Thyroid gland (tissue), 4 donors: Measurements from ENCODE around the gene SMYD4. TPM values are rescaled to one million over a fixed set of nuclear protein-coding genes. Genes with fewer than 3 reads are reported as not detected.

ENCODE experiments used
- DNase-seq, 2 donors: peaks; one replicate each; pipeline ENCODE4 v3.0.0-alpha.2; 2019
- H3K27ac ChIP-seq, 3 donors: fragments of 200-600 bp; sonication (generic); 1 replicate in 2 of 3; 2 replicates in 1 of 3; pipeline ENCODE4 v1.5.1; 2016 to 2019; ENCODE audit warnings: mild to moderate bottlenecking in 1 of 3, moderate library complexity in 1 of 3
- H3K27me3 ChIP-seq: fragments of 200-600 bp; sonication (generic); one replicate; pipeline ENCODE4 v1.5.1; 2019
- H3K36me3 ChIP-seq, 2 donors: fragments of 200-600 bp; sonication (generic); one replicate each; pipeline ENCODE4 v1.5.1; 2016 to 2019
- H3K4me1 ChIP-seq, 2 donors: fragments of 200-600 bp; sonication (generic); one replicate each; pipeline ENCODE4 v1.5.1; 2017 to 2019
- H3K4me3 ChIP-seq, 3 donors: fragments of 200-600 bp; sonication (generic); replicated peaks in 1 of 3; 1 replicate in 2 of 3; 2 replicates in 1 of 3; pipeline ENCODE4 v1.5.1; 2016; ENCODE audit warnings: mild to moderate bottlenecking in 1 of 3
- H3K9me3 ChIP-seq: fragments of 200-600 bp; sonication (generic); one replicate; pipeline ENCODE4 v1.5.1; 2017
- CTCF ChIP-seq, 6 experiments: fragments of 200-600 bp in 3 of 6; fragments of 450-650 bp in 3 of 6; sonication (generic) in 3 of 6; IDR thresholded peaks; one replicate each; pipeline ENCODE4 v1.5.1; 2016 to 2019; ENCODE audit warnings: antibody characterized with exemption in 6 of 6, mild to moderate bottlenecking in 2 of 6, inconsistent platforms in 1 of 6, moderate library complexity in 1 of 6
- POLR2A ChIP-seq, 2 donors: fragments of 450-650 bp; IDR thresholded peaks; one replicate each; pipeline ENCODE4 v1.6.1; 2017; ENCODE audit warnings: antibody characterized with exemption in 2 of 2, mild to moderate bottlenecking in 2 of 2, moderate library complexity in 1 of 2
- whole genome bisulfite sequencing, 2 donors: methylation state at CpG; one replicate each; pipeline ENCODE4 v1.1.5; 2017; 5-methylcytosine and 5-hydroxymethylcytosine counted together
- intact Hi-C: fragments of 100-400 bp; cut with DNase I; formaldehyde crosslinking; loops from one replicate; pipeline ENCODE4 v1.15.1; 2023
- total RNA-seq, 4 donors: library from RNA; depleted of rRNA; stranded (reverse); fragments of >200 nt; gene quantifications; one replicate each; pipeline ENCODE4 v1.2.3, GENCODE V29; 2016

SMYD4 gene
- total RNA-seq, 4 donors from 2014 or later, result 19.3 to 21.9 (median 20.4) TPM

- Histone ChIP-seq H3K9me3 (no peaks in the 10 kb centered on the region), H3K27ac (peak overlapping the region; percentile 85 to 99 (median 98)), H3K36me3 (no peaks in the 10 kb centered on the region), H3K4me3 (no peak overlapping the region), H3K4me1 (peaks cover 22 to 44% of the 10 kb centered on the region in 2 donors), H3K27me3 (no peaks in the 10 kb centered on the region)
- no peak for DNase-seq
- intact Hi-C loops, result loop anchor here (5.0 kb wide), 1 partner anchor 59 kb away; no protein-coding TSS in a partner anchor
- TF ChIP-seq POLR2A (IDR thresholded peaks at IDR 0.05), result no peak
- no peak for TF ChIP-seq CTCF (IDR thresholded peaks at IDR 0.05)
- 80 to 82% methylated on average over 7 of the region's 7 CpGs for WGBS, 2 donors
Measured at GRCh38 chr17:1786708-1787107, 43.0 kb downstream of the SMYD4 start.

GRCh38 chr17:1785930-1786329, 43.8 kb downstream of the SMYD4 start:
- Histone ChIP-seq H3K27me3 (no peaks in the 10 kb centered on the region), H3K4me3 (no peak overlapping the region), H3K4me1 (peaks cover 29 to 52% of the 10 kb centered on the region in 2 donors), H3K27ac (peak overlapping the region; percentile 85 to 99 (median 98)), H3K36me3 (no peaks in the 10 kb centered on the region), H3K9me3 (no peaks in the 10 kb centered on the region)
- TF ChIP-seq CTCF (IDR thresholded peaks at IDR 0.05), result no peak
- no peak for DNase-seq
- intact Hi-C loops, result loop anchor here (5.0 kb wide), 1 partner anchor 59 kb away; no protein-coding TSS in a partner anchor
- 78 to 85% methylated on average over 4 of the region's 4 CpGs for WGBS, 2 donors

GRCh38 chr17:1783834-1784611, 45.7 kb downstream of the SMYD4 start:
- H3K4me3 ChIP-seq, result no peak overlapping the region
- intact Hi-C loops, result no loop called here

GRCh38 chr17:1783271-1783670, 46.4 kb downstream of the SMYD4 start:
- Histone ChIP-seq H3K4me3 (no peak overlapping the region), H3K27ac (peak overlapping the region; percentile 88 to 99 (median 98)), H3K4me1 (peaks cover 48 to 74% of the 10 kb centered on the region in 2 donors), H3K36me3 (no peaks in the 10 kb centered on the region), H3K27me3 (no peaks in the 10 kb centered on the region), H3K9me3 (no peaks in the 10 kb centered on the region)
- TF ChIP-seq POLR2A (IDR thresholded peaks at IDR 0.05) (no peak), CTCF (IDR thresholded peaks at IDR 0.05) (no peak)
- WGBS, 2 donors, result 79 to 83% methylated on average over 8 to 19 of the region's 19 CpGs
- DNase-seq, result peak; percentile 22 to 41
- intact Hi-C loops, result no loop called here

More at GRCh38 chr17:1783834-1784611, 45.7 kb downstream of the SMYD4 start:
- peak; percentile 86 to 90 for DNase-seq
- Histone ChIP-seq H3K36me3 (no peaks in the 10 kb centered on the region), H3K27ac (peak overlapping the region; percentile 88 to 99 (median 98)), H3K27me3 (no peaks in the 10 kb centered on the region), H3K4me1 (peaks cover 47 to 71% of the 10 kb centered on the region in 2 donors), H3K9me3 (no peaks in the 10 kb centered on the region)
- peak; percentile 53 to 95 (median 78) for TF ChIP-seq CTCF (IDR thresholded peaks at IDR 0.05)
- TF ChIP-seq POLR2A (IDR thresholded peaks at IDR 0.05), result peak in 1 of 2 donors; percentile 83
- WGBS, 2 donors, result 50 to 51% methylated on average over 16 of the region's 16 CpGs

- intact Hi-C loops, result no loop called here
- Histone ChIP-seq H3K4me1 (peaks cover 48 to 66% of the 10 kb centered on the region in 2 donors), H3K4me3 (no peak overlapping the region), H3K9me3 (no peaks in the 10 kb centered on the region), H3K27me3 (no peaks in the 10 kb centered on the region), H3K27ac (peak overlapping the region; percentile 88 to 99 (median 98)), H3K36me3 (no peaks in the 10 kb centered on the region)
- peak in 1 of 2 donors; percentile 10 for DNase-seq
- TF ChIP-seq CTCF (IDR thresholded peaks at IDR 0.05), result no peak
- WGBS, 2 donors, result 48 to 51% methylated on average over 6 of the region's 6 CpGs
Measured at GRCh38 chr17:1782171-1782567, 47.5 kb downstream of the SMYD4 start.
